Measurements from ENCODE around the gene GET4.

GRCh38 chr7:835485-836401, 40.6 kb upstream of the GET4 start:
- no peak for TF ChIP-seq CTCF (IDR thresholded peaks at IDR 0.05)
- TF ChIP-seq POLR2A (IDR thresholded peaks at IDR 0.05), result no peak
